ENCODE data around the gene CHTF18. TPM values are rescaled to one million over a fixed set of nuclear protein-coding genes. Genes with fewer than 3 reads are reported as not detected.

The CHTF18 gene
- total and polyA plus RNA-seq, 2 of the 4 experiments (the other 2 are of a cell fraction): 3.2 to 21.4 TPM

GRCh38 chr16:791131-791530, 2.7 kb downstream of the CHTF18 start:
- no peak overlapping the region for H2AK9ac ChIP-seq (replicated peaks; ENCODE audit: low read depth, low read length, poor library complexity)
- peaks cover 17% of the 10 kb centered on the region for H4K20me1 ChIP-seq (ENCODE audit: insufficient read depth, low read length)
- no peak overlapping the region for H3K27ac ChIP-seq (ENCODE audit: insufficient read depth, low read length)
- no peak overlapping the region for H4K91ac ChIP-seq (ENCODE audit: insufficient read depth, low read depth, low read length)
- H3K56ac ChIP-seq (ENCODE audit: extremely low read depth, insufficient read depth, low read length): no peak overlapping the region
- no peak overlapping the region for H2BK120ac ChIP-seq (ENCODE audit: low read depth, low read length)
- H3K9me3 ChIP-seq (ENCODE audit: control insufficient read depth, insufficient read depth, low read length): no peaks in the 10 kb centered on the region
- H2BK15ac ChIP-seq (ENCODE audit: low read depth, low read length): no peak overlapping the region
- 100% methylated on average over 13 of the region's 23 CpGs; no CpG with 5 or more reads in 1 of the 2 experiments for WGBS, 2 experiments (ENCODE audit: extremely low coverage in 2 of 2, insufficient read length in 1 of 2)
- no peak overlapping the region for H2BK5ac ChIP-seq (ENCODE audit: low read depth, low read length, poor library complexity, severe bottlenecking)
- no peak overlapping the region for H2BK20ac ChIP-seq (ENCODE audit: low read depth, low read length)
- no peak overlapping the region for H2AK5ac ChIP-seq (ENCODE audit: low read depth, low read length)
- BruUV-seq (replicated peaks): no TSS peak
- POLR2A ChIA-PET (ENCODE audit: unreplicated experiment): no interaction called here
- H3K79me1 ChIP-seq (ENCODE audit: low read depth in 1 of 2, low read length in 2 of 2): peaks cover 4 to 28% of the 10 kb centered on the region in 2 experiments; a peak in 2 of 4 replicates
- H3K36me3 ChIP-seq (ENCODE audit: control insufficient read depth, insufficient read depth, low read length): peaks cover 15% of the 10 kb centered on the region
- no peaks in the 10 kb centered on the region for H3K9me1 ChIP-seq (ENCODE audit: insufficient read depth, low read length)
- no peaks in the 10 kb centered on the region for H3K27me3 ChIP-seq (ENCODE audit: control insufficient read depth, insufficient read depth, low read length)
- no peak overlapping the region for H4K5ac ChIP-seq (ENCODE audit: low read depth, low read length)
- H3K9ac ChIP-seq (ENCODE audit: low read depth, low read length): no peak overlapping the region
- in situ Hi-C loops (cut with MboI; ENCODE audit: low sequenced_read_pairs) (no loop called here), dilution Hi-C loops (cut with HindIII; ENCODE audit: low sequenced_read_pairs, unreplicated experiment) (no loop called here), intact Hi-C loops (cut with micrococcal nuclease) (no loop called here)
- no peak overlapping the region for H3K23ac ChIP-seq (ENCODE audit: low read depth, low read length)
- TF ChIP-seq CHD1 (IDR thresholded peaks at IDR 0.05; ENCODE audit: low read depth, low read length) (no peak), CTCF (conservative IDR thresholded peaks at IDR 0.05; ENCODE audit: low read depth, low read length) (no peak), POLR2A (IDR thresholded peaks at IDR 0.05; ENCODE audit: low read depth, low read length) (no peak), ELK1 (IDR thresholded peaks at IDR 0.05; ENCODE audit: borderline replicate concordance, low read depth, low read length) (no peak)
- H2AFZ ChIP-seq (replicated peaks; ENCODE audit: low read length, poor library complexity): no peak overlapping the region
- DNase-seq: no peak
- no peak for ATAC-seq (ENCODE audit: low read depth)
- H3K4me2 ChIP-seq (ENCODE audit: low read depth, low read length): no peak overlapping the region
- no peak overlapping the region for H4K8ac ChIP-seq (ENCODE audit: low read depth in 2 of 2, low read length in 2 of 2)
- H3K14ac ChIP-seq (replicated peaks; ENCODE audit: low read depth, low read length): no peak overlapping the region
- H3K4me3 ChIP-seq (ENCODE audit: insufficient read depth, low read depth, low read length): no peak overlapping the region
- no peak overlapping the region for H3K4ac ChIP-seq (ENCODE audit: low read depth, low read length)
- CTCF ChIA-PET: interaction anchor here (0.6 kb wide), 1 partner anchor 43 kb away, joined by 3 read pairs; no protein-coding TSS in a partner anchor
- no peak overlapping the region for H3K18ac ChIP-seq (ENCODE audit: low read depth, low read length)
- H3K4me1 ChIP-seq (ENCODE audit: control insufficient read depth, insufficient read depth, low read length): peaks cover 11% of the 10 kb centered on the region; the same call in 1 of the 2 replicates
